ENCODE data around the gene PPM1B.
A peak's percentile ranks its signal among the peaks of the same experiment; 100 is the strongest.
"Not testable (repeated sequence)": the region's sequence is repeated elsewhere in the genome, so short reads cannot be mapped to it uniquely, and the experiment has no call there.

Gene PPM1B

DNA sequence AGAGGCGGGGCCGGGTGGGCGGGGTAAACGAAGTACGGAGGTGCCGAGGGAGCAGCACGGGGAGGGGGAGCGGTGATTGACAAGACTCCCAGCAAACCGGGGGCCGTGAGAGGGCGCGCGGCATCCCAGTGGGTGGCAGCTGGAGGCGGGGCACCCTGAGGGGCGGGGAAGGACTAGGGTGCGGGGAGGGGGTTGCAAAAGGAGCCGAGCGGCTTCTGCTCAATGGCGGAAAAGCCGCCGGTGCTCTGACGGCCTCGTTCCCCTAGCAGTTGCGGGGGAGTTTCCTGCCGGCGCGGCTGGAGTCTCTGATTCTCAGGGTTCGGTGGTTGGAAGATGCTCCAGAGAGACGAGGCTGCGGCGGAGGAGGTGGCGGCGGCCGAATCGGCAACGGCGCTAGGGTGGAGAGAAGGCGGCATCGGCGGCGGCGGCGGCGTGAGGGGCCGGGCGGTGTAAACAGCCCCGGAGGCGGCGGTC lies at the start of gene PPM1B:
PPM1B (plus strand) TSS at position 195 of the 474 bp plus-strand sequence. CDS start 32,325 bp downstream, outside the sequence.
- DNase-seq, result peak in 1 of 2 experiments; percentile 100

DNA sequence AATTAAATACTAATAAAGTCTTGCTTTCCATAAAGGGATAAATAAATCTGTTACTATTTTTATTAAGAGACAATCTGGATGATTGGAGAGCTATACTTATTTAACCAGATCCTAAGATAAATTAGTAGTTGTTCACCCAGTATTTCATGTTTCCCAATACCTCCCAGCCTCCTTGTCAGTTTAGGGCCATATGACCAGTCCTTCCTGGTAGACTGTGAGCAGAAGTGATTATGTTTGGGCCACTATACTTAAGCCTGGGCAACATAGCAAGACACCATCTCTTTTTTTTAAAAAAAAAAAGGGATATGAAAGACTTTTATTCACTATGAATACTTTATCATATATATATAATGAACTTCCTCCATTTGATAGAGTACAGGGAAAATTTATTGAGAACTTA lies 48.8 kb upstream of the PPM1B start:
- no peak for DNase-seq

DNA sequence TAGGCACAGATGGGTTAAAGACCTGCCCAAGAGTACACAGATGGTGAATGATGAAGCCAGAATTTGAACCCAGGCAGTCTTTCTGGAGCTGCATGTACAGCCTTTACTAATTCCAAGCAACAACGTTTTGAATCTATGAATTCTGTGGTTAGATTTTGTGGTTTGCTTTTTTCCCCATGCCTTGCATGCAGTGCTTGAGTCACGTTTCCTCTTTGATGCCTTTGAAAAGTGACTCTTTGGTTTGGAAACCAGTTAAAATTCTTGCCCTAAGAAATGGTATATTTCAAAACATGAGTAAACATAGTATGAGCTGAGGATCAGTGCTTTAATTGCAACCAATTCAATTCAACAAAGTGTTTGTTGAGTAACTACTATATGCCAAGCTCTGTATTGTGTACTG lies 48.2 kb upstream of the PPM1B start:
- DNase-seq, result no peak

DNA sequence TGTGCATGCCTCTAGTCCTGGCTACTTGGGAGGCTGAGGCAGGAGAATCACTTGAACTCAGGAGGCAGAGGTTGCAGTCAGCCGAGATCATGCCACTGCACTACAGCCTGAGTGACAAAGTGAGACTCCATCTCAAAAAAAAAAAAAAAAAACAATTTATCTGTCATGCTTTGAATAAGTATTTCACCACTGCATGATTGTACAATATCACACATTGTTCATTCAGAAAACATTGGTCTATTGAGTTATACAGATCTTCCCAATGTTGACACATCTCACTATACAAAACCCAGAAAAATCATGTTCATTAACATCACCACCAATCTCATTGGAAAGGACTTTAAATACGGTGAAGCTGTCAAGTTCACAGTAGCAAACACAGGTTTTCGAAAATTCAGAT lies 46.8 kb upstream of the PPM1B start:
- no peak for DNase-seq

DNA sequence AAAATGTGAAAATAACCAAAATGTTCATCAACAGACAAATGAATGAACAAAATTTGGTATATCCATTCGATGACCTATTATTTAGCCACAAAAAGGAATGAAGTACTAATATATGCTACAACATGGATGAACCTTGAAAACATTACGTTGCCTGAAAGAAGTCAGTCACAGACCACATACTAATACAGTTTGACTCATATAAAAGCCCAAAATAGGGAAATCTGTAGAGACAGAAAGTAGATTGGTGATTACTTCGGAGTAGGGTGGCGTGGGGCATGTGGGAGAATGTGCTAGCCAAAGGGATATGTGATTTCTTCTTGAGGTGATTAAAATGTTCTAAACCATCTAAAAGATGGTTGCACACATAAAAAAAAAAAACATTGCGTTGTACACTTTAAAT lies 44.2 kb upstream of the PPM1B start:
- DNase-seq, result no peak

DNA sequence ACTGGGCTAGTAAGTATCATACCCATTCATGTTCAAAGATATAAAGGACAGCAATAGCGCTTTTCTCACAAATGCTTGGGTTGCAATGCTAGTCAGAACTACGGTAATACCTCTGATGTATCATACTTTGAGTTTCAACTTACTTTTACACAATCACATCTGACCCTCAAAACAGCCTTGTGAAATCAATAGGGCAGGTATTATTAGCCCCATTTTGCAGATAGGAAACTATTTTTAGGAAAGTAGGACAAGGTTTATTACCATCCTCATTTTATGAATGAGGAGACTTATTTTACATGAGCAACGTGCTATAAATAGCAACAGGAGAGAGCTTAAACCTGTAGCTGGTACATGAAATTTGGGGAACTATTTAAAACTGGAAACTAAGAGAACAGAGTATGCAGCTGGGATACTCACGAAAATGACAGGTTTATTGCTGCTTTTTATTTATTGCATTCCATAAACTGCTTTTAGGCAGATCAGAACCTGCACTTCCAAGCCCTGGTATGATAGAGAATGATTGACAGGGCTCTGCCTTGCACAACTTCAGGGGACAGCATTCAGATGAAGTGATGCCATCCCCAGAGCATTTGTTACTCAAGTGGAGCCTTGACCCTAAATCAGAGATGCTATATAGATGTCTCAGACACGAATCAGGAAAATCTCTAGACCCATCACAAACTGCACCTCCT lies 42.4 kb upstream of the PPM1B start:
- no peak for DNase-seq

DNA sequence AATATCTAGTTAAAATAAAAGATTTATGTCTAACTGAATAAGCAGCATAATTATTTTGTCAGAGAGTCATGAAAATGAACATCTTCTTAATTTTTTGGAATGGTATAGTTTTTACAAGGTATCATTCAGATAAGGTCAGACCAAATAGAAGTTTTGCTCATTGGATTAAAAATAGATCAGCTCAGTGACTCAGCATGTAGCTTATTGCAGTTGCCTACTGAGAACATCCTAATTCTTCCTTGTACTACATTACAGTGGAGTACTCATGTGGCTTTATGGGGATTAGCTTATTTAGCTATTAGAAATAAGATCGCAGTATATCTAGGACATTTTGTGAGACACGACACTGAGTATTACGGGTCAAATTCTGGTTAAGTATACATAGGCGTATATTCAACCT lies 38.2 kb upstream of the PPM1B start:
- DNase-seq, result no peak

DNA sequence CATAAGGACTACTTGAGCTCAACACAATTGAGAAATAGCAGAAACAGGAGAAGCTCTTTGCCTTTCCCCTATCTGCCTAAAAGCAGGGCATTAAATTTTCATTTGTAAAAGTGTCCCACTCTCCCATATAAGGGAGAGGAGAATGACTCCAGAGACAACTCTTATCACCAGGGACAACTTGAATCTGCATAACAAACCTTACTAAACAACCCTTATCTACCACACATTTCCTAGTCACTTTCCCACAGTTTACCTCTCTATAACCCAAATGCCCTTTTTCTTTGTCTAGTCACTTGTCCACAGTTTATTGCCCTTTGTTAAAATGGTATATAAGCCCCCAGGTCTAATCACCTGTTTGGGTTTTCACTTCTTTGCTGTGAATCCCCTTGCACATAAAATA lies 37.5 kb upstream of the PPM1B start:
- DNase-seq, result no peak

DNA sequence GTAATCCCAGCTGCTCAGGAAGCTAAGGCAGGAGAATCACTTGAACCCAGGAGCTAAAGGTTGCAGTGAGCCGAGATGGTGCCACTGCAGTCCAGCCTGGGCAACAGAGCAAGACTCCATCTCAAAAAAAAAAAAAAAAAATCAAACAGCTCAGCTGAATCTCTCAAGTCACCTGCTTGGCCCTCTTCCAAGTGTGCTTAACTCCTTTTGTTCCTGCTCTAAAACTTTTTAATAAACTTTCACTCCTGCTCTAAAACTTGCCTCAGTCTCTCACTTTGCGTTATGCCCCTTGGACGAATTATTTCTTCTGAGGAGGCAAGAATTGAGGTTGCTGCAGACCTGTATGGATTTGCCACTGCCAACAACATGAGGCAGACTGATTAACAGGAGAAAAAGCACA lies 35.1 kb upstream of the PPM1B start:
- not testable (repeated sequence) for DNase-seq

DNA sequence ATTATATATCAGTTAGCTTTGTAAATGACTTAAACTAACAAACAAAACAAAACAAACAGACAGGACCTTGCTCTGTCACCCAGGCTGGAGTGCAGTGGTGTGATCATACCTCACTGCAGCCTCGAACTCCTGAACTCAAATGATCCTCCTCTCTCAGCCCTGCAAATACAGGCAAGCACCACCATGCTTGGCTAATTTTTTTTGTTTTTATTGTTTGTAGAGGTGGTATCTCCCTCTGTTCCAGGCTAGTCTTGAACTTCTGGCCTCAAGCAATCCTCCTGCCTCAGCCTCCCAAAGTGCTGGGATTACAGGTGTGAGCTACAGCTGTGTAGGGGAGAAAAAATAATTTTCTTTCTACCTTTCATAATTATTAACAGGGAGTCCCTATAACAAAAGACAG lies 33.8 kb upstream of the PPM1B start:
- no peak for DNase-seq

DNA sequence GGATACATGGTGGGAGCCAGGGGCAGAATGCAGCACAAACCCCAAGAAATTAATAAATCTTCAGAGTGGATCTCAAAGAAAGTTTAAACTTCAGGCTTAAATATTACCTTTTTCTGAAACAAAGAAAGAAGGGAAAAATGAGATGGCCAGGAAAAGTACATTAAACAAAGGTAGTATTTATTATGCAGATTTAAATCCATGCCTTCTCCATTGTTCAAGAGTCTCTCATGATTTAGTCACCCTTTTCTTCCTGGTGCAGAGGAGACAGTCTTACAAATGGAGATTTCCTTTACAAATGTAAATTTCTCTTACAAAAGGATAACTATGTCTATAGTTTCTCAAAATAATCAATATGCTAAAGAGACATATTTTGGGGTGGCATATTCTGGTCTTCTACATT lies 33.4 kb upstream of the PPM1B start:
- no peak for DNase-seq

DNA sequence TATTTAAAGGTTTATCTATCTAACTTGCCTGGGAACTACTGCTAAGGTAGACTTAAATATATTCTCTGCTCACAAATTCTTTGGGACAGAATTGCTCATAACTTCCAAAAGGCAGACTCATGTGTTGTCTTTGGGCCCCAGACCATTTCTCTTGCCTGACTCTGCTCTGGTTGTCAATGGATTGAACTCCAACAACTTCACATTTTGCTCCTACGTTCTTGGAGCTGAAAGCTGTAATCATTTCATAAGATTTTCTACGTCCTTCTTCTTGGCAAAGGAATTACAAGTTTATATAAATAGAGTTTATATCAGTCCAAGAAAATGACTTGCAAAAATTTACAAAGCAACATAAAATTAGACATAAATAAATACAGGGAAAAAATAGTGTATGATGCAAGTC lies 32.9 kb upstream of the PPM1B start:
- no peak for DNase-seq

DNA sequence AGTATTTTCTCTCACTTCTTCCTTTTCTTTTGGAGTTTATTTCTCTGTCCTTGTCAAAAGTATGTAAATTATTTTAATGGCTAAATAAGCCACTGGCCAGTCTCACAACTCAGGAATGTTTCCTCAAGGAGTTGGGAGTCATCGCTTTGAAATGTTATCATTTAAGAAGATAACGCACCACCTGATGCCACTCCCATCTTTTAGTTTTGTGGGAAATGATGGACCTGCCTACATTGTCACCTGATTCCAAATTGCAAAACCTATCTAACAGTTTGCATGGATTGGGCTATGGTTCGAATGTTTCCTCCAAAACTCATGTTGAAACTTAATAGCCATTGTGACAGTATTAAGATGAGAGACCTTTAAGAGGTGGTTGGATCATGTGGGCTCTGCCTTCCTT lies 32.4 kb upstream of the PPM1B start:
- DNase-seq, result no peak

DNA sequence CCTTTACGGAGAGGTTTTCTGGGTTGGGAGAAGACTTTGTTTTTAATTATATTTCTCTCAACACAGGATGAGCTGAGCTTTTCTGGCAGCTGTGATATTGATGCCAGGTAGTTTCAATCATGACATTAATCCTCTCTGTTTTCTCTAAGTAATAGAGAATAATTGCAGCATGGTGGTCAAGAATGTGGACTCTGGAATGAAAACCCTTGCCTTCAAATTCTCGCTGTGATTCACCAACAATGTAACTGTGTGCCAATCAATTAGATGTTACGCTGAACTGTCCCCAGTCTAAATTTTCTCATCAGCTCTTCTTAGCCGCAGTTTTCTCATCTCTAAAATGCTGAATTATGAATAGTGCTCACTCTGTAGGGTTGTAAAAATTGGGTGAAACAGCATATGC lies 31.6 kb upstream of the PPM1B start:
- no peak for DNase-seq

DNA sequence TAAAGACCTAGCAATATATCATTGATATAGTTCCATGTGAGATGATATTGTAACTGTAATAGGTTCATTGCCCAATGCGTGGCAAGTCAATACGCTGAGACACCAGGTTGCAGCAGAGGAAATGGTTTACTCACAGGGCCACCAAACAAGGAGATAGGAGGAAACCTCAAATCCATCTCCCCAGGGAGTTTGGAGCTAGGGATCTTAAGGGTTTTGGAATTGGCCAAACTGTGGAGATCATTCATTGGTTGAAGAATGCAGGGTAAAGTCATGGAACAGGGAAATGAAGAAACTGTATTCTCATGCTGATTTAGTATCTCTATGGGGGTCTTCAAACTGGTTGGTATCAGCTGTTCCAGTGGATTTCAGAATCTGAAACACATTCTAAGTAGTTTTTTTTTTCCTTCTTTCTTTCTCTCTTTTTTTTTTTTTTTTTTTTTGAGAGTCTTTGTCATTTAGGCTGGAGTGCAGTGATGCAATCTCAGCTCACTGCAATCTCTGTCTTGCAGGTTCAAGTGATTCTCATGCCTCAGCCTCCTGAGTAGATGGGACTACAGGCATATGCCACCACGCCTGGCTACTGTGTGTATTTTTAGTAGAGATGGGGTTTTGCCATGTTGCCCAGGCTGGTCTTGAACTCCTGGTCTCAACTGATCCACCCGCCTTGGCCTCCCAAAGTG lies 30.7 kb upstream of the PPM1B start:
- DNase-seq, result no peak

DNA sequence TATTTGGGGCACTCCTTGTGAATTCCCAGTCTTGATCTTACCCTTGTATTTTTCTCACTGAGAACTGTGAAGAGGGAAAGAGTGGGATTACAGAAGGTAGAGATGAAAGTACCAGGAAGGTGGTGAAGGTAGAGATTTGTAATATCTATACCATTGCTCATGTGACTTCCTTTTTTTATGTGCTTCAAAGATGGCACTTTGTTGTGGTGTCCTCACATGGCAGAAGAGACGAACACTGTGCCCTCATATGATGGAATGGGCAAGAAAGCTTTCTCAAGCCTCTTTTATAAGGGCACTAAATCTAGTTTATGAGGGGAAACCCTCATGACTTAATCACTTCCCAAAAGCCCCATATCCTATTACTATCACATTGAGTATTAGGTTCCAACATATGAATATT lies 28.9 kb upstream of the PPM1B start:
- no peak for DNase-seq

DNA sequence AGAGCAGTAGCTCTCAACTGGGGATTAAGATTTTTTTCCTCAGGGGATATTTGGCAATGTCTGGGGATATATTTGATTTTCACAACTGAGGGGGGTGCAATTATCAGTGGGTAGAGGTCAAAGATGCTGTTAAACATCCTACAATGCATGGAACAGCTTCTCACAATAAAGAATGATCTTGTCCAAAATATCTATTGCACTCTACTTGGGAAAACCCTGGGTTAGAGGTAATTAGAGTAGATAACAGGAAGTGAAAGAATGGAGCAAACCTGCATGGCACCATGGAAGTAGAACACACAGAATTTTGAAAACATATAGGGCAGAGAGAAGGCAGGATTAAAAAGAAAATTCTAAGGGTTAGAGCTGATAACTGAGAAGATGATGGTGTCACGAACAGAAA lies 26.4 kb upstream of the PPM1B start:
- DNase-seq, result no peak

DNA sequence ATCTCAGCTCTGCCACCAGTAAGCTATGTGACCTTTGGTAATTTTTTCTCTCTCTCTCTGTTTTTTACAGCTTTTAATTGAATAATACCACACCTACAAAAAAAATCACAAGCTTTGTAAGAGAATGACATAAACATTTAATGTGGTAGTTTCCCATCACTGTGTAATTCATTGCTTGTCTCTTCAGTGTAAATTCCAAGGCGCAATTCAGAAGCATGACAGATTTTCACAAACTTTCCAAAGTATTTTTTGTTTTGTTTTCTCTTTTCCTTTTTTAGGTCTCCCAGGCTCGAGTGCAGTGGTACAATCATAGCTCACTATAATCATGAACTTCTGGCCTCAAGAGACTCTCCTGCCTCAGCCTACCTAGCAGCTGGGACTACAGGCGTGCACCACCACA lies 25.0 kb upstream of the PPM1B start:
- DNase-seq, result no peak

DNA sequence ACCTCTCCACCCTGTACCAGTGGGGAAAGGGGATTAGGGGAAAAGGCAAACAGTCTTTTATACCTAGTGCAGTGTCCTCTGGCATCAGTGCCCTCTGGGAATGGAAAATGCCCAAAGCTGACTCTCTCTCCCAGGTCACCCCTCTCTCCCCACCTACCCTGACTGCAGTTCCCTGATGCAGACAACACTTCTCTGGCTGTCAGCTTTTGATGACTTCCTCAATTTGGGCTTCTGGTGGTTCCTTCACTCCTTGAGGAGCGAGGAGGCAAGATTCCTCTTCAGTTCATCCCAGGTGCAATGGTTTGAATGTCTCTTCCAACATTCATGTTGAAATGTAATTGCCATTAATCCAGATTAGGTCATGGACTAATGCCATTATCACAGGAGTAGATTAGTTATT lies 19.7 kb upstream of the PPM1B start:
- DNase-seq, result no peak

DNA sequence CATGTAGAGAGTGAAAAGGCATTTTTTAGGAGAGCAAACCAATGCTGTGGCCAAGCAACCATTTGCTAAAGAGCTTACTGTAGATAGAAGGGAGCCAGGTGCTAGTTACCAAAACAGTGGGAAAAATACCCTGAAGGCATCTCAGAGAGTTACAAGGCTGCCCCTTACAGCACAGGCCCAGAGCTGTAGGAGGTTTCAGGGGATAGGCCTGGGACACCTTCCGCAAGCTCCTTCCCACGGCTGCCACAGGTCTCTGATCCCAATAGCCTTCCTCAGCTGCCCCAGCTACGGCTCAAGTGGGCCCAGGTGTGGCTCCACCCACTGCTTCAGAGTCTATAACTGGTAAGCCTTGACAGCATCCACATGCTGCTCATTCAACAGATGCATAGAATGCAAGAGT lies 18.2 kb upstream of the PPM1B start:
- DNase-seq, result no peak

DNA sequence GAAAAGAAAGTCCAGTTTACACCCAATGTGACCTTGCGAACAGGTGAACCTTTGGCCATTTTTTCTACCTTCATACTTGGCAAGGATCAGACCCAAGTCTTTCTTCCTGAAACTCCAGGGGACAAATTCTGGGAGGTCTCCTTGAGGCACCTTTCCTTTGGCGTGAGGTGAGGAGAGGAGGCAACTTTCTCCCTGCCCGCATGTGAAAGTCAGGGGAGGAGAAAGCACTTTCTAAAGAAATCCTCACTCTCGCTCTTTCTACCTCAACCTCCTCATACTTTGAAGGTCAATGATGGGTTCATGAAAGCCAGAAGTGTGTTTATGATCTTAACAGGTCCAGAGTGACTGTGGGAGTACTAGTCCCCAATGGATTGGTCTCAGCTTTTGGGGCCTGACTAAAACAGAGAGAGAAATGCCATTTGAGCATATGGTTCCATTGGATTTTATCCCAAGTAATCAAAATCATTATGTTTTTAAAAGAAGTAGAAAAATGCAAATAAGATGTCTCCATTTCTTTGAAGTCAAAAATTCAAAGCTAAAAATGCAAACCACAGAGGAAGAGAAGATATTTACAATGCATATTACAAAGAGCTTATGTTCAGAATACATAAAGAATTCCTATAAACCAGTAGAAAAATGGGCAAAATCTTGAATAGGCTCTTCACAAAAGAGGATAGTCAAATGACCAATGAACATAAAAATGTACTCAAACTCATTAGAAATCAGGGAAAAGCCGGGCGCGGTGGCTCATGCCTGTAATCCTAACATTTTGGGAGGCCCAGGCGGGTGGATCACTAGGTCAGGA lies 15.6 kb upstream of the PPM1B start:
- DNase-seq, result no peak

DNA sequence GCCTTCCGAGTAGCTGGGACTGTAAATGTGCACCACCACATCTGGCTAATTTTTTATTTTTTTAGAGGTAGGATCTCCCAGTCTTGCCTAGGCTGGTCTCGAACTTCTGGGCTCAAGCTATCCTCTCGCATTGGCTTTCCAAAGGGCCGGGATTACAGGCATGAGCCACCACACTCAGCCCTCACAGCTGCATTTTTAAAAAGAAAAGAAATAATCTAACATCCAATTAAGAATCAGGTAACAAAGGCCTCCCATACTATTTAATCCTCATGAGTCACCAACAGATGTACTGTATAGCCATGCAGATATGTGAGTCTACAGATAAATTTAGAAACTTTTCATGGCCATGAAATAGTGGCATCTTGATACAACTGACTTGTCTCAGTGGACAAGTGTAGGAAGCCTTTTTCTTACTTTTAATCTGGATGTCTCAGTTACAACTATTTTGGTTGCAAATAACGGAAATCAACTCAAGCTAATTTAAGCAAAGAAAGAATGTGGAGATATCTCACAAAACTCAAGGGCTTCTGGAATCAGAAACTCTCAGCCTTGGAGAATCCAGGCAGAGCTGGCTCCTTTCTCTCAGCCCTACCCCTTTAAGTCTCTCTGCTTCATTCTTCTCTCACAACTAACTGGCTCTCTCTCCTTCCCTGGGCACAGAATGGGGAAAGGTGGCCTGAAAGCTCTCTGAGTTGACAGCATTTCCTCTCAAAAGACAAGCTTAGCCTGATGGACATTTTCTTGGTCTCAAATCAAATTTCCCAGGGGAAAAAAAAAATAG lies 12.8 kb upstream of the PPM1B start:
- DNase-seq, result no peak

DNA sequence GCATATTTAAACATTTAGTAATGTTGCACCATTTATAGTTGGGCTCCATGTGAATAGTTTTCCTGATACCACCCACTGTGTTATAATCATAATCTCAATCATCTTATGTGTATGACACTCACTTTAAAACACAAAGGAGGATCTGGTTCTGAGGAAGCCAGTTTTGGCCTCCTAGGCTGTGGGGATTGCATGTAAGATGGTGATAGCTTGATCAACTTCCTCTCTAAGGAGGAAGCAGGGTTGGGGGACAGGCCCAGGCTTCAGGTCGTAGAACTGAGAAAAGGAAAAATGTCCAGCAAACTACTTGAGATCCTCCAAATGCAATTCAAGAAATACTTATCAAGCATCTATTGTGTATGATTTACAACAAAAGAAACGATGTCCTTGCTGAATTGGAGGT lies 4.9 kb upstream of the PPM1B start:
- DNase-seq, result no peak

All from NCI-H526 (cell line).